ENCODE results near the gene RBL2. TPM values are rescaled to one million over a fixed set of nuclear protein-coding genes. Genes with fewer than 3 reads are reported as not detected.

Gene RBL2
- total RNA-seq, 1 donor from 2014 or later: 46.6 TPM

GRCh38 chr16:53449816-53450517, 15.7 kb downstream of the RBL2 start:
- DNase-seq (ENCODE audit: low spot score) (no peak), ATAC-seq (no peak)

GRCh38 chr16:53453928-53454327, 19.7 kb downstream of the RBL2 start:
- ATAC-seq (no peak), DNase-seq (ENCODE audit: low spot score) (no peak)

- ATAC-seq: no peak
- DNase-seq (ENCODE audit: low spot score): no peak
Observed at GRCh38 chr16:53456625-53457024, 22.4 kb downstream of the RBL2 start.

- ATAC-seq: no peak
- no peak for DNase-seq (ENCODE audit: low spot score)
Observed at GRCh38 chr16:53457670-53458069, 23.4 kb downstream of the RBL2 start.

GRCh38 chr16:53458635-53459034, 24.4 kb downstream of the RBL2 start:
- DNase-seq (ENCODE audit: low spot score) (no peak), ATAC-seq (no peak)

GRCh38 chr16:53465606-53466280, 31.5 kb downstream of the RBL2 start:
- ATAC-seq: peak; percentile 20
- no peak for DNase-seq (ENCODE audit: low spot score)

GRCh38 chr16:53476867-53477266, 42.6 kb downstream of the RBL2 start:
- DNase-seq (ENCODE audit: low spot score) (no peak), ATAC-seq (no peak)

GRCh38 chr16:53478965-53479364, 44.7 kb downstream of the RBL2 start:
- ATAC-seq: no peak
- no peak for DNase-seq (ENCODE audit: low spot score)

- ATAC-seq (peak; percentile 98), DNase-seq (ENCODE audit: low spot score) (peak; percentile 80)
Observed at GRCh38 chr16:53480394-53480793, 46.1 kb downstream of the RBL2 start.

GRCh38 chr16:53482123-53482522, 47.9 kb downstream of the RBL2 start:
- DNase-seq (ENCODE audit: low spot score): no peak
- ATAC-seq: no peak

- DNase-seq (ENCODE audit: low spot score): no peak
- ATAC-seq: no peak
Observed at GRCh38 chr16:53484542-53484941, 50.3 kb downstream of the RBL2 start.

- no peak for DNase-seq (ENCODE audit: low spot score)
- no peak for ATAC-seq
Observed at GRCh38 chr16:53486230-53486629, 52.0 kb downstream of the RBL2 start.

GRCh38 chr16:53489755-53490154, 55.5 kb downstream of the RBL2 start:
- no peak for DNase-seq (ENCODE audit: low spot score)
- ATAC-seq: peak; percentile 37

- no peak for DNase-seq (ENCODE audit: low spot score)
Observed at GRCh38 chr16:53492503-53492902, 58.2 kb downstream of the RBL2 start.

GRCh38 chr16:53494636-53495035, 60.4 kb downstream of the RBL2 start:
- ATAC-seq (no peak), DNase-seq (ENCODE audit: low spot score) (no peak)

More at GRCh38 chr16:53492503-53492902, 58.2 kb downstream of the RBL2 start:
- ATAC-seq: no peak

GRCh38 chr16:53495325-53495724, 61.1 kb downstream of the RBL2 start:
- no peak for ATAC-seq
- peak; percentile 26 for DNase-seq (ENCODE audit: low spot score)

GRCh38 chr16:53498984-53499383, 64.7 kb downstream of the RBL2 start:
- ATAC-seq (no peak), DNase-seq (ENCODE audit: low spot score) (peak; percentile 7)

- DNase-seq (ENCODE audit: low spot score): peak; percentile 32
Observed at GRCh38 chr16:53501216-53501859, 67.1 kb downstream of the RBL2 start.

GRCh38 chr16:53502331-53503269, 68.3 kb downstream of the RBL2 start, which contains the start of gene AKTIP:
AKTIP (minus strand) TSS chr16:53503209; CDS start chr16:53500259, 2,950 bp downstream.
- no peak for DNase-seq (ENCODE audit: low spot score)
- ATAC-seq: peak; percentile 51

More at GRCh38 chr16:53501216-53501859, 67.1 kb downstream of the RBL2 start:
- ATAC-seq: no peak

- ATAC-seq: peak; percentile 83
Observed at GRCh38 chr16:53503270-53503923, 69.1 kb downstream of the RBL2 start.

More at GRCh38 chr16:53503270-53503923, 69.1 kb downstream of the RBL2 start:
- peak; percentile 100 for DNase-seq (ENCODE audit: low spot score)

Data from left lobe of liver (tissue), 2 donors.